Mucosa of gallbladder (tissue), 1 donor: ENCODE data around the gene CS. TPM values are rescaled to one million over a fixed set of nuclear protein-coding genes. Genes with fewer than 3 reads are reported as not detected.
A peak's percentile ranks its signal among the peaks of the same experiment; 100 is the strongest.
"Not testable (repeated sequence)": the region's sequence is repeated elsewhere in the genome, so short reads cannot be mapped to it uniquely, and the experiment has no call there.

Source experiments
- DNase-seq: peaks from one replicate; pipeline ENCODE4 v3.0.0-alpha.2; 2020; ENCODE audit warnings: low spot score
- total RNA-seq: library from RNA; stranded (reverse); gene quantifications from one replicate; pipeline ENCODE4 v1.2.1, GENCODE V29; 2021
- donor health status: DM: no; HTN: no; CAD: no.

CS gene
- total RNA-seq, 1 donor from 2014 or later: 156 TPM

DNA sequence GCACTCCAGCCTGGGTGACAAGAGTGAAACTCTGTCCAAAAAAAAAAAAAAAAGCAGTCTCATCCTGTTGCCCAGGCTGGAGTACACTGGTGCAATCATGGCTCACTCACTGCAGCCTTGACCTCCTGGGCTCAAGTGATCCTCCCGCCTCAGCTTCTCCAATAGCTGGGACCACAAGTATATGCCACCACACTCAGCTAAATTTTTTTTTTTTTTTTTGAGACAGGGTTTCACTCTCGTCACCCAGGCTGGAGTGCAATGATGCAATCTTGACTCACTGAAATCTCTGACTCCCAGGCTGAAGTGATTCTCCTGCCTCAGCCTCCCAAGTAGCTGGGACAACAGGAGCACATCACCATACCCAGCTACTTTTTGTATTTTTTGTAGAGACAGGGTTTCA, 20.9 kb upstream of the CS start:
- no peak for DNase-seq

DNA sequence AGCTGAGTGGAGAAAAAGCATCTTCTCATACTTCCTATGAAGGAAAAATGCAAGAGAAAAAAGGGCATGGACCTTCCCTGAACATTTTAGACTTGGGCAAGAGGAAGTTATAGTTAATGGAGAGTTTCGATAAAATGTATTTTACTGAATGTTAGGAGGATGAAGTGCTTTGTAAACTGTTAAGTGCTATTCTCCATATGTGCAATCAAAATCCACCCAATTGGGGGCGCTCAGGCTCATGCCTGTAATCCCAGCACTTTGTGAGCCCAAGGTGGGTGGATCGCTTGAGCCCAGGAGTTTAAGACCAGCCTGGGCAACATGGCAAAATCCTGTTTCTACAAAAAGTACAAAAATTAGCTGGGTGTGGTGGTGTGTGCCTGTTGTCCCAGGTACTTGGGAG, 17.5 kb upstream of the CS start:
- DNase-seq: no peak

DNA sequence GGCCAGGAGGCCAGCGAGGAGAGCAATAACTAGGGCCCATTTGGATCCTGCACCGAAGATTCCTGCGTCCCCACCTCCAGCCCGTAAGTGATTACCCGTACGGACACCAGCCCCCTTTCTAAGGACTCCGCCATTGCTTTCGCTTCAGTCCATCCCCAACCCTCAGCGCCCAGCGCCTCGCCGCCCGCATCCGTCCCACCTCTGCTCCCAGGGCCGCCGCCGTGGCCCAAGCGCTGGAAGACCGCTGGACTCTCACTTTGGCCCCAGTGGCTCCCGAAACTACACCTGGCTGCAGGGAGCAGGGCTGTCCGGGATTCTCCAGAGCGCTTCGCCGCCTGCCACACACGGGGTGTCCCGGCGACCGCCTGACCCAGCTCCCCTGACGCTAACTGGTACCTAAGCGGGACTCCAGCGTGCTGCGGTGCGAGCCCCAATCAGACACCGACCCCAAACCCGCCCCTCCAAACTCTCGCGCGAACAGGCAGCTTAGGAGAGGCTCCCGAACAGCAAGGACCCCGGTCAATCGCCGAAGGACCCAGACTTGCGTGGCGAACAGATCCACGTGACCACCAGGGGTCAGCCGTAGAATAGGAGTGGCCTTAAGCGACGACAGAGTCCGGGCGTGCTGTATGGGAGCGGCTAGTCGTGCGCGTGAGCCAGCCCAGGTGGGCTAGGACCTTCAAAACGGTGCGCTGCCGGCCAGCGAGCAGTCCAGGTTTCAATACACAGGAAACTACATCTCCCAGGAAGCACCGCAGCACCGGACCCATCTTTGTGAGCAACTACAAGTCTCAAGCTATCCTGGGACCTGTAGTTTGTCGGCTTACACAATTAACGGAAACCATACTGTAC, 15.7 kb upstream of the CS start, which contains the start of gene CNPY2:
CNPY2 (minus strand) TSS at position 367 of the 852 bp plus-strand sequence. CDS start 771 bp downstream, outside the sequence.
- DNase-seq: peak; percentile 95

DNA sequence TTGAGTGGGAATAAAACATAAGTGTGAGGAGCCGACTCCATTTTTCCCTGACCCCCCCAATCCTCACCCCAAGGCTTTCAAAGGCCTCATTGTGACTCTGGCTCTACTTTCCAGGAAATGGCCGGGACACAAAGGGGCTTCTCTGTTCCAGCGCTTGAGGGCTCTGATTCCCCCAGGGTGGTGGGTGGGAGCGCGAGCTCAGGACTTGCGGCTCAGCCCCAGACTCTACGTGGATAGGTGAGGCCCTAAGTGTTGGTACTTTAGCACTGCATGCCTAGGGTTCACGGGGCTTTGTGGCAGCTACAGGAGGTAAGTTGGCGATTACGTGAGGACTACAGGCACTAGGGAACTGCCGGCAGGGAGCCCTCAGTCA, 15.1 kb upstream of the CS start:
- DNase-seq: no peak

DNA sequence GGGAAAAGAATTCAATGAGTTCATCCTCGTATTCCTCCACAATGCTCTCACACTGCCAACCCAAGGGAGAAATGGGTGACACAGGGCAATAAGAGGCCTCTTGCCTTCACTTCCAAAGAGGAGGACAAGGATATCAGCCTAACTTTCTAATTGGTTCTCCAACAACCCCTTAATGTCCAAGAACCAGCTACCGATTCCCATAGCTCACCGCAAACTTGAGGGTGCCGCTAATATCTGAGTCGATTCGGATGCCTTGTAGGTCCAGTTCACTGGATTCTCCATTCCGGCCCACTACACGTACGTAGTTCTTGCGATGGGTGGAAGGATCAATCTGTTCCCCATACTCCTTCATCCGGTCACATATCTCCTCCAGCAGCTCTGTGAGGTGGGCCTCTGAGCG, 10.9 kb upstream of the CS start:
- DNase-seq: no peak

DNA sequence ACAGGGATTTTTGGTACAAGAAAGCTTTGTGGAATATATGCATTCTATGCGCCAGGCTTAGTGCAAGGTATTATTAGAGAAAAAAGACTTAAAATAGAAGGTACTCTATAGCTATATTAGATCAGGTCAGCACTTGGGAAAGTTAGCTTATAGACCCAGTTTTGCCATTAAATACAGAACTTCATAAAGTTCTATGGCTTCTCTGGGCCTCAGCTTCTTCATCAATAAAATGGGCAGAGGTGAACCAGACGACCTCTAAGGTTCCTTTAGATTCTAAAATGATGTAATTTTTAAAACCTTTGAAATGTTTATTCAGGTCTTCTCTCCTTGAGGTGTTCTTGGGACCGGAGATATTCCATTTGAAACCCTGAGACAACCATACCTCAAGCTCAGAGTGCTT, 8.6 kb upstream of the CS start:
- DNase-seq: no peak

DNA sequence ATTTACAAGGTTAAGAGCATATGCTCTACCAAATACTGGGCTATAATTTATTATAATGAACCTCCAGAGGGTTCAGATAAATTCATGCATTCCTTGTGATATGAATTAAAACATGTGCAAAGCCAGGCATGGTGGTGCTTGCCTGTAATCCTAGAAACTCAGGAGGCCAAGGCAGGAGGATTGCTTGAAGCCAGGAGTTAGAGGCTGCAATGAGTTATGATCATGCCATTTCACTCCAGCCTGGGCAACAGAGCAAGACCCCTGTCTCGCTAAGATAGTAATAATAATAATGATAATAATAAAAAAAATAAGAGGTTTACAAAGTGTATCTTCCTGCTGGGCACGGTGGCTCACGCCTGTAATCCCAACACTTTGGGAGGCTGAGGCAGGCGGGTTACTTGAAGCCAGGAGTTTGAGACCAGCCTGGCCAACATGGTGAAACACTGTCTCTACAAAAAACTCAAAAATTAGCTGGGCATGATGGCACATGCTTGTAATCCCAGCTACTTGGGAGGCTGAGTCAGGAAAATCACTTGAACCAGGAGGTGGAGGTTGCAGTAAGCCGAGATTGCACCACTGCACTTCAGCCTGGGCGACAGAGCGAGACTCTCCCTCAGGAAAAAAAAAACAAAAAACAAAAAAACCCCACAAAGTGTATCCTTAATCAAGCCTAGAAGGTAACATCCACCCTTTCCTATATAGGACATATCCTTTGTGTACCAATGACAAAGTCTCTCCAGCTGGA, 7.3 kb upstream of the CS start:
- DNase-seq: no peak

DNA sequence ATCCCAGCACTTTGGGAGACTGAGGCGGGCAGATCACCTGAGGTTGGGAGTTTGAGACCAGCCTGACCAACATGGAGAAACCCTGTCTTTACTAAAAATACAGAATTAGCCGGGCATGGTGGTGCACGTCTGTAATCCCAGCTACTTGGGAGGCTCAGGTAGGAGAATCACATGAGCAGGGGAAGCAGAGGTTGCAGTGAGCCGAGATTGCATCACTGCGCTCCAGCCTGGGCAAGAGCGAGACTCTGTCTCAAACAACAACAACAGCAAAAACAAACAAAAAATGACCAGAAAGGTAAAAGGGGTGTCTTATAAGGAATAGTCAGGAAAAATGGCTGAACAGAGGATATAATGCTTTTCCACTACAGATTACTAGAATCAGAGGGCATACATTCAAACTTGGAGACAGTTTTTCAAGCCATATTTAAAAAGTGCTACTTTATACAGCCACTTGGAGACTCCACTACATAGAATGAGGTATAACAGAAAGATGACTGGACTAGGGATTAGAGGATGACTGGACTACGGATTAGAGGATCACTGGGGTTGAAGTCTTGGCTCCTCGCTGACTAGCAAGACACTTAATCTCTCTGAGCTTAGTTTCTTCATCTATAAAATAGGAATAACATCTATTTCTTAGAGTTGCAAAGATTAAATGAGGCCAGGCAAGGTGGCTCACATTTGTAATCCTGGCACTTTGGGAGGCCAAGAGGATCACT, 4.9 kb upstream of the CS start:
- no peak for DNase-seq

DNA sequence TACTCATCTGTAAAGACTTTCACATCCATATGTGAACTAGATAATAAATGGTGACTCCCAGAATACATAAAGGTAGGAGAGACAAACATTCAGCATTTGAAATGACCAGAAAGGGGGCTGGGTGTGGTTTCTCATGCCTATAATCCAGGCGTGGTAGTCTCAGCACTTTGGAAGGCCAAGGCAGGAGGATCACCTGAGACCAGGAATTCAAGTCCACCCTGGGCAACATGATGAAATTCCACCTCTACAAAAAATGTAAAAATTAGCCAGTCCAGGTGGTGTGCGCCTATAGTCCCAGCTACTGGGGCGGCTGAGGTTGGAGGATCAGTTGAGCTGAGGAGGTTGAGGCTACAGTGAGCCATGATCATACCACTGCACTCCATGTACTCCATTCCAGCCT, 4.1 kb upstream of the CS start:
- DNase-seq: no peak

DNA sequence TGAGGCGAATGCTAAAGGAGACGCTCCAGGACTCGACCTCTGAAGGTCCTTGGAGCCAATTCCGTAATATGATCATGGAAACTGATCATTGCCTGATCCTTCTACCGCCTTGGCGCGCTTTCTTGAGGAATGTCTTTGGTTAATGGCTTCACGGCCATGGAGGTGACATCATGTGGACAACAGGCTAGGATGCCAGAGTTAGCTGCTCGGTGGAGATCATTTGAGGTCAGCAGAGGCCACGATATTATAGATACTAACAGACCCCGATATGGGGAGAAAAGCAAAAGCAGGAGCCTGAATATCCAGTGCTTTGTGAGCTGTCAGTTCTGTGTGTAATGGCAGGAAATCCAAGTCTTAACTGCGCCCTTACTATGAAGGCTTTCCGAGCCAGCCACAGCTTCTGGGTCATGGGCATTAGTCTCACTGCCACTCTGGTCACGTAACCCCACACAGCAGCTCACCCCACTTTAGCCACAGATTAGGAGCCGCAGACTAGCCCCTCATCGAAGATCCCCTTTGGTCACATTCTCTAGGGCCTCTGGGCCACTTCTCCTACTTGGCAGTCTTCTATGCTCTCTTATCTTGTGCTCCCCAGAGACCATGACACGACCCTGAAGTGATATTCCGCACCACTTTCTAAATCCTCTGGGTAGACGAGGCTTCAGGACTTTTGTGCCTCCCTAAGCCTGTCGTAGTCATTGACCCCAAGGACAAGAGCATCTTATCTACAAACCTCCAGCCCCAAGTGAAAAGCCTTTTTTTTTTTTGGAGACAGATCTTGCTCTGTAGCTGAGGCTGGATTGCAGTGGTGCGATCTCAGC, 724 bp upstream of the CS start:
- no peak for DNase-seq

DNA sequence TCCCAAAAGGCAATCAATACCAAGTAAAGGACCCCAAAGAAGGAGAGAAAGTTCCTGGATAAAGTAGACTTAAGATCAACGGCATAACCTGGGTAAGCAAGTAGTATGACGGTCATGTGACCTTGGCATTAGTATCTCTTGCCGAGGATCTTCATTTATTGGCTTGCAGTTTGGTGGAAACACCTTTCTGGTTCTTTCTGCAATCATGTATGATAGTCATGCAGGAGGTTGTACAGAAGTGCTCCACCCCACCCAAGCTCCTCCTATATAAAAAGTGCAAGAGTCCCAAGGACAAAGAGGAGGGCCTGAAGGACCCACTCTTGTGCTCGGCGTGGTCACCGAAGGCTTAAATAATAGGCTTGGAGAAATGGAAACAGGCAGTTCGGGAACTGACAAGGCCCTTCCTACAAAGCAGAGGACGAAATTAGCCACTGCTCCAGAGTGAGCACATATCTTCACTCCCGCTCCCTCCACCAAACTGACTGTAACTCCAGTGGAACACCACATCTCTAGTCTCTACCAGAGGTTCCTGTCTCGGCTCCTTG, 750 bp downstream of the CS start:
- DNase-seq: no peak

DNA sequence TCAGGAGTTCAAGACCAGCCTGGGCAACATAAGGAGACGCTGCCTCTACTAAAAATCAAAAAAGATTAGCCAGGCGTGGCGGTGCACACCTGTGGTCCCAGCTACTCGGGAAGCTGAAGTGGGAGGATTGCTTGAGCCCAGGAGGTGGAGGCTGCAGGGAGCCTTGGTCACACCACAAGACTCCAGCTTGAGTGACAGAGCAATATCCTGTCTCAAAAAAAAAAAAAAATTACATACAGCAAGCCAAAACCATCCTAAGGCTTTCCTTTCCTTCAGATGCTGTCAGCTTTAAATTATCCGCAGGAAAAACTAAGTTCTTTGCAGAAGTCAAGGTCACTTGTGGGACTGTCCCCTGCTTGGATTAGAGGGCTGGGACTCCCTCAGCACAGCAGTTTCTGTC, 1.3 kb downstream of the CS start:
- DNase-seq: no peak

DNA sequence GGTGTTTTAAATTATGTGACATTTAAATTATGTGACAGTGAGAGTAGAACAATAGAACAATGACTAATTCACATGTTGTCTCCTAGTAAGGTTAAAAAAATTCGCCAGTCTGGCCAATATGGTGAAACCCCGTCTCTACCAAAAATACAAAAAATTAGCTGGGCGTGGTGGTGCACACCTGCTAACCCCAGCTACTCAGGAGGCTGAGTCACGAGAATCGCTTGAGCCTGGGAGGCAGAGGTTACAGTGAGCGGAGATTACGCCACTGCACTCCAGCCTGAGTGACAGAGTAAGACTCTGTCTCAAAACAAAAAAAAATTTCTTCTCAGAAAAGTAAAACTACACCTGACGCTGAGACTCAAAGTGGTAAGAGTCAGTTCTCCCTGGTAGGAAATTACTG, 2.7 kb downstream of the CS start:
- no peak for DNase-seq

DNA sequence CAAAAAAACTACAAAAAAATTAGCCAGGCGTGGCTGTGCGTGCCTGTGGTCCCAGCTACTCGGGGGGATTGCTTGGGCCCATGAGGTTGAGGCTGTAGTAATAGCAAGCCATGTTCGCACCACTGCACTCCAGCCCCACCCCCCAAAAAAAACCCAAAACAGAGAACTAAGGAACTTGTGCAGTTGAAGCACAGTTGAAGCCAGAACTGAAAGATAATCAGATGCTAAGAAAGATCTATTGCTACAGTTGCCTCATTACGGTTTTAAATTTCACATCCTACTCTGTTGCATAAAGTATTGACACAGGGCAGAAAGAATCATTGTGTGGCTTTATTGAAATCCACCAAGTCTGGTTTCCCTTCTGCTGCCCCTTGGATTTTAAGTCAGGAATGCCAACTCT, 3.8 kb downstream of the CS start:
- DNase-seq: no peak

DNA sequence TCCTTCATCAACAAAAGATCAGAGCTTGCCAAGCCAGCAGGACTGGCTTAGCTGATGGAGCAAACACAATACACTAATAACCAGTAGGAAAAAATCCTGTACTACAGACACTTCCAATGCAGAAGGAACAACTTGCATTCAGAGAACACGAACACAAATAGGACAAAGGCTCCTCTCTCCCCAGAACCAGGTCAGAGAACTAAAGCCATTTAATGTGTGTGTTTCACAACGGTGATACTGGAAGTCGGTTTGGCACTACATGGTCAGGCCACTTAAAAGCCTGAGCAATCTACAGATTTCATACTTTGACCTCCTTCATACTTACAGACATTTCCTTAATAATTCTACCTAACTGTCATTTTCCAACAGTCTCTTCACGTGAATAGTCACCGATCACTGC, 6.3 kb downstream of the CS start:
- DNase-seq: no peak

DNA sequence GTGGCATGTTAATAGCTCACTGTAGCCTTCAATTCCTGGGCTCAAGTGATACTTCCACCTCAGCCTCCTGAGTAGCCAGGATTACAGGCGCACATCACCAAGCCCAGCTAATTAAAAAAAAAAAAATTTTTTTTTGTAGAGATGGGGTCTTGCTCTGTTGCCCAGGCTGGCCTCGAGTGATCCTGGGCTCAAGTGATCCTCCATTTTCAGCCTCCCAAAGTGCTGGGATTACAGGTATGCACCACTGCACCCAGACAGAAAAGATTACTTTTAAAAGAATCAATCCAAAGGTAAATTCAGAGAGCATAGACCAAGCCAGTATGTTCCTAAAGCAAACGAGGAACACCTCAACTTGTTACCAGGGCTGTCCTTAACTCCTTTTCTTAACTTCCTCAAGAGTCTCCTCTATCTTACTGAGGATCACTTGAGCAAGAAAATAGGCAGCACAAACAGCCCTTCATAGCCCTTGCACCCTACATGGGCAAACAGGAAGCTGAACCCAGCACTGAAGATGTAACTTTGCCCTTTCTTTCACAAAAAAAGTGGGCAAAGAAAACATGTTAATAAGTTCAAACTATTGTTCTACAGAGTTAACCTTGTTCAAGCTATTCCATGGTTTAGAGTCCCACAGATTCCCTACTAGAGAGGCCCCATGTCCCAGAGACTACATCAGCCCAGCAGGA, 11.3 kb downstream of the CS start:
- DNase-seq: no peak

DNA sequence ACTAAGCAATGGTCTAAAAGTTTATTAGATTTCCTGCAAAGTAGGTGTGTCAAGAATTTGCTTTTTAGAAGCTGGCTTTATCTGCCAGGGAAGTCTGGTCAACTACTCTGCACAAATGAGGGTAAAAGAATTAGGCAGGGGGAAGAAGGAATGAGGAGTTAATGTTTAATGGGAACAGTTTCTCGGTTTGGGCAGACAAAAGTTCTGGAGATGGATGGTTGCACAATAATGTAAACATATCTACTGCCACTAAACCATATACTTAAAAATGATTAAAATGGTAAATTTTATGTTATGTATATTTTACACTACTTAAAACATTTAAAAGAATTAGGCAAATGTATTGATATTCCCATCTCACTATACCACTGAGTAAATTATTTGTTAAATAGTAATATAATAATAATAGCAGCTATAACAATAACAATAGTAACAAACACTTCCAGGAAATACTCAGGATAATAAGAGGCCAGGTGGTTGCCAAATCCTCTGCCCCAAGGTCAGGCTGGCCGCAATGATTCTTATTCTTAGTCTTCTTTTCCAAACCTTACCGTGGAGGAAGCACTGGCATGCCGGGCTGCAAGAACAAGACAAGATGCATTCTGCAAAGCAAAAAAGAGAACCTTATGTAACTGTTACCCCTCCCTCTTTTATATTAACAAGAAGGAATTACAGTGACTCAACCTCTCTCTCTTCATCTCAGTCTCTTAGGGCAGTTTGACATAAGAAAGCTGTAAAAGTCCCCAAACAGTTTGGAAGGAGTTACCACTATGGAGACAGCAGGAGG, 13.9 kb downstream of the CS start:
- no peak for DNase-seq

DNA sequence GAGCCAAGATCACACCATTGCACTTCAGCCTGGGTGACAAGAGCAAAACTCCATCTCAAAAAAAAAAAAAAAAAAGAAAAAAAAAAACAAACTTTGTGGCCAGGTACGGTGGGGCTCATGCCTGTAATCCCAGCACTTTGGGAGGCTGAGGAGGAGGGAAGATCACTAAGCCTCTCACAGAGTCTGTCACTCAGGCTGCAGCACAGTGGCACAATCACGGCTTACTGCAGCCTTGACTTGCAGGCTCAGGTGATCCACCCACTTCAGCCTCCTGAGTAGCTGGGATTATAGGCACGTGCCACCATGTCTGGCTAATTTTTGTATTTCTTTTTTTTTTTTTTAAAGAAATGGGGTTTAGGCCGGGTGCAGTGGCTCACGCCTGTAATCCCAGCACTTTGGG, 15.9 kb downstream of the CS start:
- DNase-seq: not testable (repeated sequence)

DNA sequence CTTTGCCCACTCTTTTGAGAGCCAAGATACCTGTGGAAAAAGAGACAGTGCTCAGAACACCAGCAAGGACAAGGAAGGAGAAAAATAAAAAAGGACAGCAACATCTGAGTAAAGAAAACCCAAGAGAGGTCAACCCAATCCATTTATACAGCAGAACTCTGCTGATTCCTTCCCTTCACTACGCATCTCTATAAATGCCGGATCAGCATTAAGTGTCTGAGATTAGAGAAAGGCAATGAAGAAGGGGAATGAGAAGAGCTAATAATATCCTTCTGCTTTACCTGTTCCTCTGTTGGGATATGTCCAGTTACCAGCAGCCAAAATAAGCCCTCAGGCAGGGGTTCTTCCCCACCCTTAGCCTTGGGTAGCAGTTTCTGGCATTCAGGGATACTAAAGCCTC, 17.6 kb downstream of the CS start:
- DNase-seq: no peak

DNA sequence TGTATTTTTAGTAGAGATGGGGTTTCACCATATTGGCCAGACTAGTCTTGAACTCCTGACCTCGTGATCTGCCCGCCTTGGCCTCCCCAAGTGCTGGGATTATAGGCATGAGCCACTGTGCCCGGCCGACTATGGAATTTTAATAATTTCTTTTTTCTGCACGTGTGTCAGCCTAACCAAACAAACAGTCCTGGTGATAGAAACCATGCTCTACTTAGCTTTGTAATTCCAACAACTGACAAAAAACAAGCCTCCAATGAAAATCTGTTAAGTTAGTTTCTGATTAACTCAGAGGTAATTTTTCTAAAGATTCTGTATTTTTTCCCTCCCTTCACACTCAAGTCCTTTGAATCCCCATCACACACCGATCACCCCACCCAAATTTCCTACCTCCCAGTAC, 18.1 kb downstream of the CS start:
- DNase-seq: no peak
